Ascending aorta (tissue), 2 donors: ENCODE results near the gene PET117. TPM values are rescaled to one million over a fixed set of nuclear protein-coding genes. Genes with fewer than 3 reads are reported as not detected.
"Not testable (repeated sequence)": the region's sequence is repeated elsewhere in the genome, so short reads cannot be mapped to it uniquely, and the experiment has no call there.

ENCODE experiments used
- DNase-seq, 2 donors: peaks; one replicate each; pipeline ENCODE4 v3.0.0-alpha.2; 2019; ENCODE audit warnings: low spot score in 2 of 2
- H3K27ac ChIP-seq, 2 donors: fragments of 200-600 bp; sonication (generic); one replicate each; pipeline ENCODE4 v1.5.1; 2016 to 2017; ENCODE audit warnings: mild to moderate bottlenecking in 1 of 2
- H3K27me3 ChIP-seq: fragments of 200-600 bp; sonication (generic); one replicate; pipeline ENCODE4 v1.5.1; 2017
- H3K36me3 ChIP-seq, 2 donors: fragments of 200-600 bp; sonication (generic); one replicate each; pipeline ENCODE4 v1.5.1; 2016
- H3K4me1 ChIP-seq, 2 donors: fragments of 200-600 bp; sonication (generic); one replicate each; pipeline ENCODE4 v1.5.1; 2016 to 2017; ENCODE audit warnings: mild to moderate bottlenecking in 1 of 2
- H3K4me3 ChIP-seq, 2 donors: fragments of 200-600 bp; sonication (generic); one replicate each; pipeline ENCODE4 v1.5.1; 2016 to 2017; ENCODE audit warnings: mild to moderate bottlenecking in 1 of 2
- H3K9me3 ChIP-seq, 2 donors: fragments of 200-600 bp; sonication (generic); one replicate each; pipeline ENCODE4 v1.5.1; 2016
- intact Hi-C: fragments of 100-400 bp; cut with DNase I; formaldehyde crosslinking; loops from one replicate; pipeline ENCODE4 v1.15.1; 2023
- total RNA-seq: library from RNA; depleted of rRNA; stranded (reverse); fragments of >200 nt; gene quantifications from one replicate; pipeline ENCODE4 v1.1.0, GENCODE V29; 2016
- TF ChIP-seq, protein P1 (sequence below), 3 experiments: fragments of 200-600 bp in 2 of 3; fragments of 450-650 bp in 1 of 3; sonication (generic) in 2 of 3; IDR thresholded peaks; one replicate each; pipeline ENCODE4 v1.5.1; 2016 to 2019; ENCODE audit warnings: antibody characterized with exemption in 3 of 3, mild to moderate bottlenecking in 1 of 3, moderate library complexity in 1 of 3

PET117 gene
- 37.1 TPM for total RNA-seq

GRCh38 chr20:18137412-18138265, at the start of gene PET117, which contains the start of gene KAT14:
PET117 (plus strand) TSS chr20:18137863; CDS start chr20:18137956, 93 bp downstream.
KAT14 (plus strand) TSS chr20:18137863; CDS start chr20:18142661, 4,798 bp downstream.
- Histone ChIP-seq H3K4me1 (peaks cover 3 to 18% of the 10 kb centered on the region in 2 donors), H3K27me3 (no peaks in the 10 kb centered on the region), H3K4me3 (peak within 1 kb of the TSS; percentile 76 to 81), H3K27ac (peak within 1 kb of the TSS; percentile 88), H3K36me3 (peaks cover 0 to 5% of the 10 kb centered on the region in 2 donors), H3K9me3 (no peaks in the 10 kb centered on the region)
- DNase-seq, result peak; percentile 36 to 92
- intact Hi-C loops, result loop anchor here (2.0 to 5.0 kb wide), 5 partner anchors 150 to 1565 kb away; partner anchors contain the start of genes DZANK1, KIF16B, MGME1 and POLR3F
- TF ChIP-seq, protein P1, sequence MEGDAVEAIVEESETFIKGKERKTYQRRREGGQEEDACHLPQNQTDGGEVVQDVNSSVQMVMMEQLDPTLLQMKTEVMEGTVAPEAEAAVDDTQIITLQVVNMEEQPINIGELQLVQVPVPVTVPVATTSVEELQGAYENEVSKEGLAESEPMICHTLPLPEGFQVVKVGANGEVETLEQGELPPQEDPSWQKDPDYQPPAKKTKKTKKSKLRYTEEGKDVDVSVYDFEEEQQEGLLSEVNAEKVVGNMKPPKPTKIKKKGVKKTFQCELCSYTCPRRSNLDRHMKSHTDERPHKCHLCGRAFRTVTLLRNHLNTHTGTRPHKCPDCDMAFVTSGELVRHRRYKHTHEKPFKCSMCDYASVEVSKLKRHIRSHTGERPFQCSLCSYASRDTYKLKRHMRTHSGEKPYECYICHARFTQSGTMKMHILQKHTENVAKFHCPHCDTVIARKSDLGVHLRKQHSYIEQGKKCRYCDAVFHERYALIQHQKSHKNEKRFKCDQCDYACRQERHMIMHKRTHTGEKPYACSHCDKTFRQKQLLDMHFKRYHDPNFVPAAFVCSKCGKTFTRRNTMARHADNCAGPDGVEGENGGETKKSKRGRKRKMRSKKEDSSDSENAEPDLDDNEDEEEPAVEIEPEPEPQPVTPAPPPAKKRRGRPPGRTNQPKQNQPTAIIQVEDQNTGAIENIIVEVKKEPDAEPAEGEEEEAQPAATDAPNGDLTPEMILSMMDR (IDR thresholded peaks at IDR 0.05), result no peak

- intact Hi-C loops, H3K27me3 ChIP-seq: not testable (repeated sequence)
Measured at GRCh38 chr20:18088298-18088697, 49.4 kb upstream of the PET117 start.

DNA sequence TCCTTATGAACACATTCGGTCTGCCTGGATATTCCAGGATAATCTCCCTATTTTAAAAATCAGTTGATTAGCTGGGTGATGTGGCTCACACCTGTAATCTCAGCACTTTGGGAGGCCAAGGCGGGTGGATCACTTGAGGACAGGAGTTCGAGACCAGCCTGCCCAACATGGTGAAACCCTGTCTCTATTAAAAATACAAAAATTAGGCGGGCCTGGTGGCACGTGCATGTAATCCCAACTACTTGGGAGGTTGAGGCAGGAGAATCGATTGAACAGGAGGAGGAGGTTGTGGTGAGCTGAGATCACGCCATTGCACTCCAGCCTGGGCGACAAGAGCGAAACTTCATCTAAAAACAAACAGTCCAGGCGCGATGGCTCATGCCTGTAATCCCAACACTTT, 48.8 kb upstream of the PET117 start:
- H3K9me3 ChIP-seq, H3K4me3 ChIP-seq, H3K27ac ChIP-seq, DNase-seq, H3K4me1 ChIP-seq, H3K27me3 ChIP-seq, intact Hi-C loops, H3K36me3 ChIP-seq: not testable (repeated sequence)

More at GRCh38 chr20:18088298-18088697, 49.4 kb upstream of the PET117 start:
- not testable (repeated sequence) for H3K4me3 ChIP-seq, H3K9me3 ChIP-seq, H3K4me1 ChIP-seq, DNase-seq, H3K36me3 ChIP-seq, H3K27ac ChIP-seq

DNA sequence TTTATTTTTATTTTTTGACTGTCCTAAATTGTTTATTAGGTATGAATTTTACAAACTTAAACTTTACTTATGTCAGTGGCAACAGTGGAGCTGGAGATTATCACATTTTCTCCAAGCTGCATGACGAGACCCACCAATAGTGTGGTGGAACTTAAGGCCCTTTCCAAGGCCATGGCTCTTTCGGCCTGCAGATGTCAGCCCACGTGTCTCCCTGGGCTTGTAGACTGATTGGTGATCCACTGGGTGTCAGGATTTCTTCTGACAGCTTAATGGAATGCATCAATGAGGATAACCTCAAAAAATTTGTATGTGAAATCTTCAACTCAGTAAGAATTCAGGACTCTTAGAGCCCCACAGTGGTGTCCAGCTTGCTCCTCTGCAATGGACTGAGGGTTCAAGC, 47.6 kb upstream of the PET117 start:
- H3K27ac ChIP-seq, result no peak overlapping the region
- no peaks in the 10 kb centered on the region for H3K4me1 ChIP-seq
- H3K36me3 ChIP-seq, result no peaks in the 10 kb centered on the region
- no peaks in the 10 kb centered on the region for H3K27me3 ChIP-seq
- no peak overlapping the region for H3K4me3 ChIP-seq
- no peaks in the 10 kb centered on the region for H3K9me3 ChIP-seq
- TF ChIP-seq, protein P1 (IDR thresholded peaks at IDR 0.05), result no peak
- DNase-seq, result no peak
- intact Hi-C loops, result no loop called here

GRCh38 chr20:18090477-18090876, 47.2 kb upstream of the PET117 start:
- Histone ChIP-seq H3K9me3 (no peaks in the 10 kb centered on the region), H3K4me3 (no peak overlapping the region), H3K4me1 (no peaks in the 10 kb centered on the region), H3K36me3 (no peaks in the 10 kb centered on the region), H3K27me3 (no peaks in the 10 kb centered on the region), H3K27ac (no peak overlapping the region)
- DNase-seq, result no peak
- intact Hi-C loops, result no loop called here
- TF ChIP-seq, protein P1 (IDR thresholded peaks at IDR 0.05), result no peak

- H3K4me3 ChIP-seq, result no peak overlapping the region
- no peak overlapping the region for H3K27ac ChIP-seq
- no peak for DNase-seq
- no peaks in the 10 kb centered on the region for H3K27me3 ChIP-seq
- TF ChIP-seq, protein P1 (IDR thresholded peaks at IDR 0.05), result no peak
- intact Hi-C loops, result no loop called here
- no peaks in the 10 kb centered on the region for H3K9me3 ChIP-seq
- H3K36me3 ChIP-seq, result no peaks in the 10 kb centered on the region
- no peaks in the 10 kb centered on the region for H3K4me1 ChIP-seq
Measured at GRCh38 chr20:18091623-18092022, 46.0 kb upstream of the PET117 start.
